AG09309 (cell line): ENCODE data around the gene RORB.
A peak's percentile ranks its signal among the peaks of the same experiment; 100 is the strongest.

Source experiments
- DNase-seq: peaks from one replicate; pipeline ENCODE4 v3.0.0-alpha.2; 2010; ENCODE audit warnings: low read depth
- H3K4me3 ChIP-seq: 2 replicates; pipeline ENCODE4 v1.5.1; 2011; ENCODE audit warnings: mild to moderate bottlenecking, low read depth, low read length, moderate library complexity; ENCODE audit not compliant: control insufficient read depth
- CTCF ChIP-seq: IDR thresholded peaks from 2 replicates; pipeline ENCODE4 v1.5.1; 2011; ENCODE audit warnings: mild to moderate bottlenecking, low read depth, low read length, inconsistent platforms; ENCODE audit not compliant: insufficient read depth, control insufficient read depth; ENCODE audit errors: missing control alignments

RORB gene

GRCh38 chr9:74496819-74497747 is at the start of gene RORB:
Gene RORB, plus strand, starts transcription at chr9:74497335. Its CDS starts 642 bp downstream, at chr9:74497977.
- H3K4me3 ChIP-seq, result peak within 1 kb of the TSS; percentile 56
- TF ChIP-seq CTCF, result no peak
- DNase-seq, result no peak

GRCh38 chr9:74447451-74448193 is 49.5 kb upstream of the RORB start:
- no peak overlapping the region for H3K4me3 ChIP-seq
- no peak for TF ChIP-seq CTCF
- DNase-seq, result no peak

GRCh38 chr9:74449060-74449459 is 48.1 kb upstream of the RORB start:
- H3K4me3 ChIP-seq, result no peak overlapping the region
- DNase-seq, result no peak
- TF ChIP-seq CTCF, result no peak

- H3K4me3 ChIP-seq, result no peak overlapping the region
- DNase-seq, result no peak
- no peak for TF ChIP-seq CTCF
These were observed 38.3 kb upstream of the RORB start for GRCh38 chr9:74458832-74459231.

- TF ChIP-seq CTCF, result no peak
- H3K4me3 ChIP-seq, result no peak overlapping the region
- no peak for DNase-seq
These were observed 33.3 kb upstream of the RORB start for GRCh38 chr9:74463825-74464224.

- TF ChIP-seq CTCF, result no peak
These were observed 18.5 kb upstream of the RORB start for GRCh38 chr9:74478606-74479005.

More at GRCh38 chr9:74478606-74479005, 18.5 kb upstream of the RORB start:
- no peak overlapping the region for H3K4me3 ChIP-seq
- no peak for DNase-seq
